GM19463 (cell line): ENCODE results near the gene SGK1.
"Not testable (repeated sequence)": the region's sequence is repeated elsewhere in the genome, so short reads cannot be mapped to it uniquely, and the experiment has no call there.

Source experiments
- ATAC-seq: cut with Tn5 transposase; IDR thresholded peaks from one replicate; pipeline ENCODE4 v1.9.1; 2021; ENCODE audit warnings: mild to moderate bottlenecking, moderate library complexity; ENCODE audit not compliant: unreplicated experiment

SGK1 gene

GRCh38 chr6:134328792-134329191 is 10.9 kb upstream of the SGK1 start:
- no peak for ATAC-seq

GRCh38 chr6:134328138-134328537 is 10.2 kb upstream of the SGK1 start:
- no peak for ATAC-seq

DNA sequence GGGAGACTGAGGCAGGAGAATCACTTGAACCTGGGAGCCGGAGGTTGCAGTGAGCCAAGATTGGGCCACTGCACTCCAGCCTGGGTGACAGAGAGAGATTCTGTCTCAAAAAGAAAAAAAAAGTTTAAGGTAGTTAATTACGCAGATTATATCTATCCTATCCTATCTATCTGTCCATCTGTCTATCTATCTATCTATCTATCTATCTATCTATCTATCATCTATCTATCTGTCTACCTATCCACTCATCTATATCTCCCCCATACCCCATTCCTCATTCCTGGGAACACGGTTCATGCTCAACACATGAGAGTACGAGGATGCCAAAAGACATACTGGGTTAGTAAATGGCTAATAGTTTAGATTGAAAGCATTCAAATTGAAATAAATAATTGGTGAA is 8.3 kb upstream of the SGK1 start:
- not testable (repeated sequence) for ATAC-seq

GRCh38 chr6:134324766-134325165 is 6.9 kb upstream of the SGK1 start:
- ATAC-seq: no peak

DNA sequence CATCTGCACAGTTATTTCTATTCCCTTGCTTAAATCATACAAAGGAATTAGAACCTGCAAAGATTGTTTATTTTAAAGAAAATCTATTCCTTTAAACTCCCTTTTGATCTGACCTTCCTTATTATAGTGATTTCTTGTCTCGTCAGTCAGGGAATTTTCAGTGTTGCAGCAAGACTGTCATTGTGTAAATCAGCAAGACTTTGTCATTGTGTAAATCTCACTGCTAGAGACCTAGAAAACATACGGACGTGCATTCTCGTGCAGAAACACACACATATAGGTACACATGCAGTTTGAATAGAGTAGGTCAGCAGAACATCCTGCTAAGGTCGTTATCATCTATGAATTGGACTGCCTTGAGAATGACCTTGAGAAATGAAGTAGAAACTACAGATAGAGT is 6.2 kb upstream of the SGK1 start:
- no peak for ATAC-seq

GRCh38 chr6:134323698-134324097 is 5.8 kb upstream of the SGK1 start:
- ATAC-seq: no peak

GRCh38 chr6:134323294-134323693 is 5.4 kb upstream of the SGK1 start:
- no peak for ATAC-seq

DNA sequence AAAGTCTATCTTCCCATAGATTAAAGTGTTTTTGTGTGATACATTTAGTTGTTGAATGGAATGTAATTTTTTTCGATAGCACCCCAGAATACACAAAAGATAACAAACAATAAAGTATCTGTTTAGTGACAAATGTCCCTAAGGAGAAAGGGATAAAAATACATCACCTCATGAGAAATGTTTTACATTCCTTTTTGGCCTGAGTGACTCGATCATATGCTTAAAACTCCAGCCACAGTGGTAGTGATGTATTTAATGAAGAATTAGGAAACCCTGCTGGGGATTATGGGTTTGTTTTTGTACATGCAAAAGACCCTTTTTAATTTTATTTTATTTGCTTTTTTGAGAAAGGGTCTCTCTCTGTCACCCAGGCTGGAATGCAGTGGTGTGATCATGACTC is 4.3 kb upstream of the SGK1 start:
- ATAC-seq: no peak

DNA sequence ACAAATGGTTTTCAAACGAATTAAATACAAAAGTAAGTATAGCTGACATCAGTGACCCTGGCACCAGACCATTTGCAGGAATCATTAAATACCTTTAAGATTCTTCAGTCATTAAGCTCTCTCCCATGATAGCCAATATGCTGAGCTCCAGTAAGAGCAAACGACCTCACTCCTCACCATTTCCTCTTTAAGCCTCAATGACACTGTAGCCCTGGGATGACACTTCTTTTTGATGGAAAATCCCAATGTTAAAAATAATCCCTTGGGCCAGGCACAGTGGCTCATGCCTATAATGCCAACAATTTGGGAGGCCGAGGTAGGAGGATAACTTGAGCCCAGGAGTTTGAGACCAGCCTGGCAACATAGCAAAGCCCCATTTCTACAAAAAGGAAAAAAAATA is 3.3 kb upstream of the SGK1 start:
- ATAC-seq: no peak

DNA sequence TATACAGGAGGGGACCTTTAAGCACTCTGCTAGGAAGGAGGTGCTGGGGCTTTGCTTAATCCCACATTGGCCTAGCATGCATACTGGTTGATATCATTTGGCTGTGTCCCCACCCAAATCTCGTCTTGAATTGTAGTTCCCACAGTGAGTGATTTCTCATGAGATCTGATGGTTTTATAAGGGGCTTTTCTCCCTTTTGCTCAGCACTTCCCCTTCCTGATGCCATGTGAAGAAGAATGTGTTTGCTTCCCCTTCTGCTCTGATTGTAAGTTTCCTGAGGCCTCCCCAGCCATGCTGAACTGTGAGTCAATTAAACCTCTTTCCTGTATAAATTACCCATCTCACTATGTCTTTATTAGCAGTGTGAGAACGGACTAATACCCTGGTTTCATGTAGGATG is 1.8 kb upstream of the SGK1 start:
- ATAC-seq: not testable (repeated sequence)

- ATAC-seq: no peak
Observed at GRCh38 chr6:134318974-134319281, 1.0 kb upstream of the SGK1 start.

DNA sequence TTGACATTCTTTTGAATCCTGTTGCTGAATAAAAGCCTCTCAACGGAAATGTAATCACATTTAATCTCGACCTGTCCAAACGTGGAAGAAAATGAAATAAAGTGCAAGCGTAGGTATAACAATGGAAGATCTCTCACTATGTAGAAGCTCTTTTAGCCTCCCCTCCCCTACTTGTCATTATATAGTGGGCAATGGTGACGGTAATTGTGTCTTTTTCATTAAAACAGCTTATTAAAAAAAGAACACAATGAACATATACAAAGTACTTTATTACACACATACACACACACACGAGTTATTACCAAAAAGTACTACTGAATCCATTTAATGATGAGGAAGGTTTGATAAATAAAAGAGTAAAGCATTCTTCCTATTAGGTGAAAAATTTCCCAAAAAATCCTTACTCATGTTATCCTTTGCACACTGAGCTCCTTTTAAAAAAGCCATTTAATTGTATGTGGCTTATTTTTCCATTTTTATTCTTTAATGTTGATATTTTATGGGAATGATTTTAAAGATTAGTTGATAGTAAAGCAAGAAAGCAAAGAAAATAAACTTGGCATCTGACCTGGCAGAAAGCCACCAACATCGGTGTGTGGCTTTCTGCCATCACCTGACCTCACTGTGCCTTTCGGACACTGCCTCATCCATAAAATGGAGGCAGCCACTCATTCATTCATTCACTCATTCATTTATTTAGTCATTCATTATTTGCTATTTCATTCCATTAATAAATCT is 493 bp upstream of the SGK1 start:
- no peak for ATAC-seq

DNA sequence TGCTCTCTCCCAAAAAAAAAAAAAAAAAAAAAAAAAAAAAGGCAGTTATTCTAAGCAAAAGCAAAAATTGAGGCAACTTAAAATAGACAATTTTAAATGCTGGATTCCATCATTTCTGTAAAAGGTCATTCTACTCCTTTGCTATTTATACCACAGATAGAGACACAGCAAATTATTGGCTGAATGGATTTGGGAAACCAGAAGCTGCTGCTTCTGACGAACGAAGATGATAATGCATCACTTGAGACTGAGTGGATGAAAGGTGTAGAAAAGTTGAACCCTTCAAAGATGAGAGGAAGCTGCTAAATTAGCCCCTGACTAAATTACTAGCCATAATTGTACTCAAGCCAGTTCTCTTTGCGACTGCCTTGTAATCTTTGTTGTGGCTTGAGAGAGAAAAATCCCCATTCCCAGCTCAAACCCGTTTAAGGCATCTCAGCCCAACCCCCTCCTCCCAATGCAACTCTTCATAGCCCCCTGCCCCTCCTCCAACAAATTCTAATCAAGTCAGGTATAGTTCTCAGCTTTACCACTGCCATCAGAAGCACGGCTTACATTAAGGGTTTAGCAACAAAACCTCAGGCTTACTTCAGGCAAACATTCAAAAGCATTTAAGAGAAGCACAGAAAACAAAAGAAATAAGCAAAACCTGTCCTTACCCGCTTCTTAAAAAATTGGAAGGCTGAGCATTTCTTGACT is 1.0 kb downstream of the SGK1 start:
- no peak for ATAC-seq

- no peak for ATAC-seq
Observed at GRCh38 chr6:134315974-134316441, 1.9 kb downstream of the SGK1 start.

GRCh38 chr6:134315189-134315588 is 2.7 kb downstream of the SGK1 start:
- no peak for ATAC-seq

- no peak for ATAC-seq
Observed at GRCh38 chr6:134314006-134314821, 3.7 kb downstream of the SGK1 start.

DNA sequence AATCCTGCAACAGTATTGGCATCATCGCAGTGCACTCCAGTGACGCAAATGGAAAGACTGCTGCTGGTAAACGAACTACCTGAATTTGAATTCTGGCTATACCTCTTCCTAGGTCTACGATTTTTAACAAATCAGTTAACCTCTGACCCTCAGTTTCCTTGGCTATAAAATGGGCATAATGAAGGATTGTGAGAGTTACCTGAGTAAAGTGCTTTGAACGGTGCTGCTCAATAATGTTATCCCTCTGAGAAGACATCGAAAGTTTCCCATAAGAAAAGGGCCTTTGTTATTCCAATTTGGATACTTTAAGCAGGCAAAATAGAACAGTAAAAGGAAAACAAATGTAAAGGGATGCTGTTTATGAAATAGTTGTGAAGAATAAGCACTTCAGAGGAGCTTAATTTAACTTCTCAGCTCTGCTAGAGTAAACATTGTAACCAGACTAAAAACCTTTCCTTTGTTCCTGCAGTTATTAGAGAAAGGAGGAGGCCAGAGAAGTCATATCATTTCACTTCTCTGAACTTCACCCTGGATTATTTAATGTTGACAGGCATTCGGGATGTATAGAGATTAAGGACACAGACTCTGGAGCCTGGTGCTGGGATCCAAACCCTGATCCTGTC is 5.8 kb downstream of the SGK1 start:
- ATAC-seq: no peak

DNA sequence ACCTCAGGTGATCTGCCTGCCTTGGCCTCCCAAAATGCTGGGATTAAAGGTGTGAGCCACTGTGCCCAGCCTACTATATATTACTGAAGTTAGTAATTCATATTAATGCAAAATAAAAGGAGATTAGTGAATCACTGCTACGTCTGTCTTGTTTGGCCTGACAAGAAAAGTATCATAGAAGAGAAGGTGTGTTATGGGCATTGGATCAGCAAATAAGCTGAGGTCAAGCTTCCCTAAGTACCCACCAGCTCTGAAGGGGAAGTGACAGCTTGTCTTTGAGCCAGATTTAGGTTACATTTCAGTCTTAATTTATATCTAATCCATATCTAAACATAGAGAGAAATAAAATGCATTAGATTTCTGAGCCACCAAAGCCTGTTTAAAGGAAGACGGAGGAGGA is 7.1 kb downstream of the SGK1 start:
- no peak for ATAC-seq

- no peak for ATAC-seq
Observed at GRCh38 chr6:134309983-134310605, 7.8 kb downstream of the SGK1 start.

GRCh38 chr6:134309227-134309626 is 8.7 kb downstream of the SGK1 start:
- no peak for ATAC-seq

GRCh38 chr6:134308800-134309199 is 9.1 kb downstream of the SGK1 start:
- ATAC-seq: no peak
